H1 (cell line): ENCODE measurements around the gene FAM209A. TPM values are rescaled to one million over a fixed set of nuclear protein-coding genes. Genes with fewer than 3 reads are reported as not detected.

ENCODE experiments used
- JUN ChIP-seq: IDR thresholded peaks from 2 replicates; pipeline ENCODE4 v1.6.1; 2011; ENCODE audit warnings: low read depth, mild to moderate bottlenecking, improper control_type of control experiment, low read length
- KDM5A ChIP-seq: fragments of 200-600 bp; IDR thresholded peaks from 2 replicates; pipeline ENCODE4 v1.7.1; 2012; ENCODE audit warnings: mild to moderate bottlenecking, low read length, inconsistent platforms, mixed read lengths
- POLR2AphosphoS5 ChIP-seq: IDR thresholded peaks from 2 replicates; pipeline ENCODE4 v1.6.1; 2011; ENCODE audit warnings: low read depth, low read length
- POU5F1 ChIP-seq: IDR thresholded peaks from 2 replicates; pipeline ENCODE4 v1.6.1; 2011; ENCODE audit warnings: low read depth, mild to moderate bottlenecking, low read length, moderate library complexity
- RFX5 ChIP-seq: IDR thresholded peaks from 2 replicates; pipeline ENCODE4 v1.6.1; 2011; ENCODE audit warnings: low read depth, low read length, improper control_type of control experiment, borderline replicate concordance
- SAP30 ChIP-seq: fragments of 300-600 bp; sonication (generic); IDR thresholded peaks from 2 replicates; pipeline ENCODE4 v1.7.1; 2012; ENCODE audit warnings: low read length, moderate library complexity, mild to moderate bottlenecking, inconsistent platforms; ENCODE audit not compliant: insufficient read depth, insufficient replicate concordance
- TEAD4 ChIP-seq: IDR thresholded peaks from 2 replicates; pipeline ENCODE4 v1.6.1; 2012; ENCODE audit warnings: low read depth, low read length, inconsistent platforms, mixed read lengths
- YY1 ChIP-seq: IDR thresholded peaks from 2 replicates; pipeline ENCODE4 v1.6.1; 2011; ENCODE audit warnings: low read depth, mild to moderate bottlenecking, low read length
- polyA plus RNA-seq, 7 experiments: library from polyadenylated mRNA; depleted of rRNA in 3 of 7; stranded (reverse) in 5 of 7; unstranded in 2 of 7; fragments of >200 nt in 5 of 7; fragments of 200-250 nt in 2 of 7; gene quantifications; 1 replicate in 5 of 7; 2 replicates in 1 of 7; 4 replicates in 1 of 7; pipeline versions ENCODE4 v1.2.1 to v1.2.3, GENCODE V29; 2011 to 2013; ENCODE audit warnings: missing spikeins in 2 of 7, mixed read lengths in 2 of 7
- total RNA-seq: library from RNA; stranded (reverse); fragmentation: NEBNext Ultra II Directional; extraction: Animal tissue kit (Norgen Biotek cat#: 25700); gene quantifications from 2 replicates; pipeline ENCODE4 v1.2.1, GENCODE V29; 2021

The FAM209A gene
- total and polyA plus RNA-seq, 2 of the 8 experiments (the other 6 are each of a cell fraction or from before 2014, with no cell fraction given) = 0.15 TPM; not detected in 1

DNA sequence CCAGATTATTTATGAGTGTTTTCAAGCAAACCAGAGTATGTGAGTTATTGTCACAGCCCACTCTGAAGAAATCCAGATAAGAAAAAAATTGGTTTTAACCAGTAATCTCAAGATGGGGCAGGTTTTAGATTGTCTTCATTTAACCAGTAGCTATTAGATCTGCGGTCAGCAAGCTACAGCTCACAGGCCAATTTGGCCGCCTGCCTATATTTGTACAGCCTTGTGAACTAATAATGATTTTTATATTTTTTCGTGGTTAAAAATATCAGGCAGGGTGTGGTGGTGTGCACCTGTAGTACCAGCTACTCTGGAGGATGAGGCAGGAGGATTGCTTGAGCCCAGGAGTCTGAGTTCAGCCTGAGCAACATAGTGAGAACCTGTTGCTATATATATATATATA lies 13.5 kb downstream of the FAM209A start (continued):
- TF ChIP-seq POU5F1 (no peak), TEAD4 (no peak), YY1 (no peak), POLR2AphosphoS5 (no peak), RFX5 (no peak), KDM5A (no peak), JUN (no peak), SAP30 (no peak)
- TF ChIP-seq, all 59 proteins: peak for 0
